Heart right ventricle (tissue), 16 donors: ENCODE measurements around the gene NAALADL2. TPM values are rescaled to one million over a fixed set of nuclear protein-coding genes. Genes with fewer than 3 reads are reported as not detected.

ENCODE experiments used
- ATAC-seq, 8 donors: fragments of 200-7000 bp; cut with Tn5 transposase; one replicate each; pipeline ENCODE4 v1.9.1; 2020; ENCODE audit warnings: mild to moderate bottlenecking in 8 of 8, moderate library complexity in 8 of 8, moderate number of reproducible peaks in 1 of 8
- DNase-seq, 2 donors: peaks; one replicate each; pipeline ENCODE4 v3.0.0-alpha.2; 2020
- H3K27ac ChIP-seq, 10 donors: fragments of 200-600 bp; sonication (generic) in 2 of 10; one replicate each; pipeline versions ENCODE4 v1.5.0 to v1.8.0; 2020 to 2022; ENCODE audit warnings: mild to moderate bottlenecking in 3 of 10
- H3K27me3 ChIP-seq, 7 donors: fragments of 200-600 bp; one replicate each; pipeline ENCODE4 v1.8.0; 2021 to 2022; ENCODE audit warnings: mild to moderate bottlenecking in 2 of 7
- H3K36me3 ChIP-seq, 9 donors: fragments of 200-600 bp; sonication (generic) in 1 of 9; one replicate each; pipeline versions ENCODE4 v1.5.0 to v1.8.0; 2020 to 2022; ENCODE audit warnings: mild to moderate bottlenecking in 2 of 9
- H3K4me1 ChIP-seq, 9 donors: fragments of 200-600 bp; sonication (generic) in 1 of 9; one replicate each; pipeline versions ENCODE4 v1.5.0 to v1.8.0; 2020 to 2022; ENCODE audit warnings: mild to moderate bottlenecking in 4 of 9
- H3K4me3 ChIP-seq, 10 donors: fragments of 200-600 bp; sonication (generic) in 2 of 10; one replicate each; pipeline versions ENCODE4 v1.5.0 to v1.8.0; 2020 to 2022; ENCODE audit warnings: mild to moderate bottlenecking in 7 of 10, moderate library complexity in 2 of 10
- H3K9me3 ChIP-seq, 11 donors: fragments of 200-600 bp in 10 of 11; sonication (generic) in 2 of 11; one replicate each; pipeline versions ENCODE4 v1.5.0 to v1.8.0; 2013 to 2022; ENCODE audit warnings: mild to moderate bottlenecking in 2 of 11, control low read depth in 1 of 11, moderate library complexity in 1 of 11
- WGBS, 2 donors: extraction: QIAGEN DNeasy Blood & Tissue Kit; methylation state at CpG; one replicate each; pipeline ENCODE4 v1.1.7; 2013; ENCODE audit warnings: inconsistent platforms in 1 of 2; 5-methylcytosine and 5-hydroxymethylcytosine counted together
- intact Hi-C, 10 donors: fragments of 100-400 bp; cut with DNase I; formaldehyde crosslinking; loops; one replicate each; pipeline versions ENCODE4 v1.11.1 to v1.14.2; 2022
- polyA plus RNA-seq, 2 donors: library from polyadenylated mRNA; stranded (reverse); fragments of 200-250 nt; gene quantifications; one replicate each; pipeline ENCODE4 v1.2.3, GENCODE V29; 2013
- total RNA-seq, 10 donors: library from RNA; stranded (reverse); fragmentation: NEBNext Ultra II Directional in 3 of 10; extraction: Animal tissue kit (Norgen Biotek cat#: 25700) in 3 of 10; gene quantifications; one replicate each; pipeline versions ENCODE4 v1.2.1 to v1.2.4, GENCODE V29; 2021 to 2023
- TF ChIP-seq, protein P1 (sequence below), 9 donors: fragments of 200-600 bp; sonication (generic) in 2 of 9; IDR thresholded peaks; one replicate each; pipeline versions ENCODE4 v1.5.0 to v1.8.0; 2021 to 2022; ENCODE audit warnings: antibody characterized with exemption in 9 of 9, mild to moderate bottlenecking in 5 of 9, moderate library complexity in 1 of 9
- donor health status: Arrhythmogenic right ventricular cardiomyopathy.
- donor health status: ischemic (EF 13 %, LVEDD 7.1; RV severe dilation, severe dysfunction).
- donor health status: healthy with polysubstance abuse.
- donor health status: DM: no; HTN: yes; CAD: no.
- donor health status: DM: no; HTN: no; CAD: no.
- donor health status: ischemic (EF 25% LVEDD 6.9; RV normal size, moderate dysfunction).
- donor health status: ischemic (EF 25% LVEDD 5.7; RV mildly dilated, moderate dysfunction).
- donor health status: healthy.
- donor health status: DM: yes; HTN: yes; CAD: no.
- donor health status: Ischemic cardiomyopathy.
- donor health status: ischemic (EF 35%, LVEDD 5.7; RV mildly dilated, moderate dysfunction).
- donor health status: nonischemic (EF 11% LVEDD 7.7; RV severe dilation, severe dysfunction).
- donor health status: DM: yes; HTN: yes; CAD: no.
- donor health status: PGD.
- donor health status: ischemic (EF 29% LVEDD 5.4; RV normal size, mild dysfunction).
- donor health status: nonischemic (EF 23%, LVEDD 6.1; RV moderate dilation, normal function).

The NAALADL2 gene
- total and polyA plus RNA-seq, 12 donors: 0.36 to 11.9 (median 5.2) TPM

GRCh38 chr3:174815750-174816149, 43.4 kb upstream of the NAALADL2 start:
- no peak for DNase-seq
- Histone ChIP-seq H3K4me3 (no peak overlapping the region), H3K9me3 (peaks cover 0 to 1% (median 0%) of the 10 kb centered on the region in 11 donors), H3K36me3 (no peaks in the 10 kb centered on the region), H3K4me1 (peaks cover 0 to under 1% (median 0%) of the 10 kb centered on the region in 9 donors), H3K27ac (no peak overlapping the region), H3K27me3 (no peaks in the 10 kb centered on the region)
- intact Hi-C loops: no loop called here
- 90 to 93% methylated on average over 1 of the region's 1 CpG for WGBS, 2 donors
- ATAC-seq: no peak
- TF ChIP-seq, protein P1, sequence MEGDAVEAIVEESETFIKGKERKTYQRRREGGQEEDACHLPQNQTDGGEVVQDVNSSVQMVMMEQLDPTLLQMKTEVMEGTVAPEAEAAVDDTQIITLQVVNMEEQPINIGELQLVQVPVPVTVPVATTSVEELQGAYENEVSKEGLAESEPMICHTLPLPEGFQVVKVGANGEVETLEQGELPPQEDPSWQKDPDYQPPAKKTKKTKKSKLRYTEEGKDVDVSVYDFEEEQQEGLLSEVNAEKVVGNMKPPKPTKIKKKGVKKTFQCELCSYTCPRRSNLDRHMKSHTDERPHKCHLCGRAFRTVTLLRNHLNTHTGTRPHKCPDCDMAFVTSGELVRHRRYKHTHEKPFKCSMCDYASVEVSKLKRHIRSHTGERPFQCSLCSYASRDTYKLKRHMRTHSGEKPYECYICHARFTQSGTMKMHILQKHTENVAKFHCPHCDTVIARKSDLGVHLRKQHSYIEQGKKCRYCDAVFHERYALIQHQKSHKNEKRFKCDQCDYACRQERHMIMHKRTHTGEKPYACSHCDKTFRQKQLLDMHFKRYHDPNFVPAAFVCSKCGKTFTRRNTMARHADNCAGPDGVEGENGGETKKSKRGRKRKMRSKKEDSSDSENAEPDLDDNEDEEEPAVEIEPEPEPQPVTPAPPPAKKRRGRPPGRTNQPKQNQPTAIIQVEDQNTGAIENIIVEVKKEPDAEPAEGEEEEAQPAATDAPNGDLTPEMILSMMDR (IDR thresholded peaks at IDR 0.05): no peak

GRCh38 chr3:174820885-174821284, 38.2 kb upstream of the NAALADL2 start:
- WGBS, 2 donors: 74 to 85% methylated on average over 1 of the region's 1 CpG
- Histone ChIP-seq H3K4me1 (peaks cover 0 to 11% (median 8%) of the 10 kb centered on the region in 9 donors), H3K4me3 (no peak overlapping the region), H3K27ac (no peak overlapping the region), H3K9me3 (peaks cover 0 to 5% (median 0%) of the 10 kb centered on the region in 11 donors), H3K36me3 (no peaks in the 10 kb centered on the region), H3K27me3 (no peaks in the 10 kb centered on the region)
- intact Hi-C loops: no loop called here
- TF ChIP-seq, protein P1 (IDR thresholded peaks at IDR 0.05): no peak
- peak in 3 of 8 donors; percentile 39 to 84 (median 47) for ATAC-seq
- DNase-seq: no peak

- Histone ChIP-seq H3K27ac (no peak overlapping the region), H3K9me3 (peaks cover 0 to 7% (median 0%) of the 10 kb centered on the region in 11 donors), H3K36me3 (no peaks in the 10 kb centered on the region), H3K4me1 (peaks cover 0 to 11% (median 8%) of the 10 kb centered on the region in 9 donors), H3K4me3 (no peak overlapping the region), H3K27me3 (no peaks in the 10 kb centered on the region)
- ATAC-seq (peak in 5 of 8 donors; percentile 53 to 84 (median 65)), DNase-seq (no peak)
- intact Hi-C loops: no loop called here
- TF ChIP-seq, protein P1 (IDR thresholded peaks at IDR 0.05): no peak
These were observed 37.7 kb upstream of the NAALADL2 start for GRCh38 chr3:174821477-174821876.

DNA sequence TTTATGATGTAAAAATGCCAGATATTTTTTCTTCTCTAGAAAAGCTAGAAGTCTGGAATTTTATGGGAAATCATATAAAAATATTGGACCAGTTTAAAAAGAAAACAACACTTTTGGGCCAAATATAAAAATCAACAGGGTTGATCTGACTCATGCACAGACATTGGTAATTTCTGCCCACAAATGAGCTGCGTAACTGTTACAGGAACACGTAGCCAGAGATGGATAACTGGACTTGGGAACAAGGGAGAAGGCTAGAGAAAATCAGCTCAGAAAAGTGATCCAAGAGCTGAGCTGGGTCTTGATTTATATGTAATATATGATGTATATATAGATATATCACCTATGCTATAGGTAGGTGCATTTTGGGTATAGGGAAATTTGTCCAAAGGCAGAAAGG, 36.8 kb upstream of the NAALADL2 start:
- Histone ChIP-seq H3K4me1 (peaks cover 0 to 11% (median 8%) of the 10 kb centered on the region in 9 donors), H3K9me3 (peaks cover 0 to 7% (median 0%) of the 10 kb centered on the region in 11 donors), H3K27me3 (no peaks in the 10 kb centered on the region), H3K4me3 (no peak overlapping the region), H3K36me3 (no peaks in the 10 kb centered on the region), H3K27ac (no peak overlapping the region)
- WGBS, 2 donors: 89 to 90% methylated on average over 2 of the region's 2 CpGs
- DNase-seq (no peak), ATAC-seq (no peak)
- TF ChIP-seq, protein P1 (IDR thresholded peaks at IDR 0.05): no peak
- intact Hi-C loops: no loop called here
